Endothelial cell of umbilical vein (primary cell): Measurements from ENCODE around the gene TMEM207. TPM values are rescaled to one million over a fixed set of nuclear protein-coding genes. Genes with fewer than 3 reads are reported as not detected.

ENCODE experiments used
- BruUV-seq: library from RNA; stranded (reverse); fragments of 400-500 nt; replicated peaks from 2 replicates; lab custom pipeline; 2021; lab: Mats Ljungman, UMichigan
- CTCF ChIA-PET: fragments of 300-600, 350-600 bp; sonication (Branson Sonifier 250); formaldehyde crosslinking; loops from one replicate; lab custom pipeline; 2021; ENCODE audit warnings: antibody characterized with exemption, inconsistent platforms; lab: Charles Lee
- POLR2A ChIA-PET: fragments of 300-600, 350-600 bp; sonication (Branson Sonifier 250); formaldehyde crosslinking; loops from one replicate; lab custom pipeline; 2021; ENCODE audit warnings: antibody characterized with exemption, inconsistent platforms; lab: Charles Lee
- DNase-seq: peaks from one replicate; pipeline ENCODE4 v3.0.0-alpha.2; 2011; ENCODE audit warnings: low read depth, low spot score
- FAIRE-seq: peaks from 2 replicates; lab custom pipeline; 2011; peaks lifted over from hg19 to GRCh38; lab: Jason Lieb, UNC
- H2AFZ ChIP-seq: 2 replicates; pipeline ENCODE4 v1.6.0; 2012; ENCODE audit warnings: low read depth, low read length, control low read depth, inconsistent platforms
- H3K27ac ChIP-seq: 2 replicates; pipeline ENCODE4 v1.5.1; 2011; ENCODE audit warnings: low read depth, mild to moderate bottlenecking, control low read depth, low read length, moderate library complexity; ENCODE audit not compliant: insufficient read depth
- H3K27me3 ChIP-seq, 2 experiments: 2 replicates each; pipeline versions ENCODE4 v1.6.0 to v1.6.1; 2011; ENCODE audit warnings: low read length in 2 of 2, mixed read lengths in 1 of 2; ENCODE audit not compliant: control insufficient read depth in 2 of 2, insufficient read depth in 2 of 2
- H3K36me3 ChIP-seq, 2 experiments: 2 replicates in 1 of 2; 3 replicates in 1 of 2; pipeline ENCODE4 v1.5.1; 2011; ENCODE audit warnings: low read length in 2 of 2, mild to moderate bottlenecking in 1 of 2, moderate library complexity in 1 of 2; ENCODE audit not compliant: control insufficient read depth in 2 of 2, insufficient read depth in 2 of 2; ENCODE audit errors: extremely low read depth in 1 of 2
- H3K4me1 ChIP-seq: 3 replicates; pipeline ENCODE4 v1.5.1; 2011; ENCODE audit warnings: mild to moderate bottlenecking, low read length; ENCODE audit not compliant: control insufficient read depth, insufficient read depth; ENCODE audit errors: extremely low read depth
- H3K4me2 ChIP-seq: 2 replicates; pipeline ENCODE4 v1.6.1; 2011; ENCODE audit warnings: low read length, control low read depth, mixed read lengths; ENCODE audit not compliant: insufficient read depth
- H3K4me3 ChIP-seq, 3 experiments: fragments of 200-600 bp in 1 of 3; sonication (generic), shearing (Covaris generic) in 1 of 3; replicated peaks in 1 of 3; 2 replicates each; pipeline ENCODE4 v1.5.1; 2011 to 2016; ENCODE audit warnings: control low read depth in 3 of 3, low read length in 3 of 3, mild to moderate bottlenecking in 2 of 3, inconsistent platforms in 1 of 3, low read depth in 1 of 3, moderate library complexity in 1 of 3; ENCODE audit not compliant: insufficient read depth in 1 of 3
- H3K79me2 ChIP-seq: 2 replicates; pipeline ENCODE4 v1.6.0; 2012; ENCODE audit warnings: low read length, inconsistent platforms; ENCODE audit not compliant: control insufficient read depth, insufficient read depth
- H3K9ac ChIP-seq: replicated peaks from 2 replicates; pipeline ENCODE3; 2011; ENCODE audit warnings: low read length, control low read depth; ENCODE audit not compliant: insufficient read depth; ENCODE audit errors: extremely low read depth
- H3K9me1 ChIP-seq: replicated peaks from 3 replicates; pipeline ENCODE4 v1.6.0; 2011; ENCODE audit warnings: mild to moderate bottlenecking, low read length; ENCODE audit not compliant: control insufficient read depth, insufficient read depth; ENCODE audit errors: extremely low read depth
- H3K9me3 ChIP-seq: replicated peaks from 2 replicates; pipeline ENCODE4 v1.5.1; 2012; ENCODE audit warnings: low read length, inconsistent platforms; ENCODE audit not compliant: control insufficient read depth, insufficient read depth
- H4K20me1 ChIP-seq: replicated peaks from 2 replicates; pipeline ENCODE3; 2011; ENCODE audit warnings: mild to moderate bottlenecking, low read length; ENCODE audit not compliant: control insufficient read depth, insufficient read depth; ENCODE audit errors: extremely low read depth
- CTCF ChIP-seq, 2 donors: IDR thresholded peaks; 1 replicate in 1 of 2; 2 replicates in 1 of 2; pipeline ENCODE4 v1.5.1; 2011; ENCODE audit warnings: low read length in 2 of 2, mild to moderate bottlenecking in 2 of 2, moderate library complexity in 2 of 2, control low read depth in 1 of 2, inconsistent platforms in 1 of 2, low read depth in 1 of 2; ENCODE audit not compliant: insufficient read depth in 1 of 2; ENCODE audit errors: extremely low read depth in 1 of 2
- EZH2 ChIP-seq: IDR thresholded peaks from 2 replicates; pipeline ENCODE4 v1.6.1; 2012; ENCODE audit warnings: borderline replicate concordance, low read depth, mild to moderate bottlenecking, moderate library complexity, low read length, inconsistent platforms; ENCODE audit not compliant: severe bottlenecking
- FOS ChIP-seq: IDR thresholded peaks from 2 replicates; pipeline ENCODE4 v1.6.1; 2011; ENCODE audit warnings: mild to moderate bottlenecking, low read length, moderate library complexity, borderline replicate concordance; ENCODE audit not compliant: insufficient read depth
- GATA2 ChIP-seq: IDR thresholded peaks from 2 replicates; pipeline ENCODE4 v1.7.0; 2011; ENCODE audit warnings: low read depth, mild to moderate bottlenecking, moderate library complexity, mixed read lengths, low read length; ENCODE audit not compliant: insufficient read length, insufficient read depth
- JUN ChIP-seq: IDR thresholded peaks from 2 replicates; pipeline ENCODE4 v1.6.1; 2011; ENCODE audit warnings: borderline replicate concordance, low read depth; ENCODE audit not compliant: insufficient read length, insufficient read depth
- MAX ChIP-seq: IDR thresholded peaks from 2 replicates; pipeline ENCODE4 v1.6.1; 2011; ENCODE audit not compliant: insufficient read depth, insufficient read length
- MYC ChIP-seq: IDR thresholded peaks from one replicate; pipeline ENCODE4 v1.6.1; 2011; ENCODE audit warnings: mild to moderate bottlenecking, low read depth, low read length
- POLR2A ChIP-seq: IDR thresholded peaks from 2 replicates; pipeline ENCODE4 v1.6.1; 2012; ENCODE audit warnings: low read depth, mild to moderate bottlenecking, control low read depth, low read length
- POLR2AphosphoS5 ChIP-seq: IDR thresholded peaks from 2 replicates; pipeline ENCODE4 v1.6.1; 2012; ENCODE audit warnings: low read depth, mild to moderate bottlenecking, control low read depth, low read length, moderate library complexity; ENCODE audit not compliant: insufficient read depth
- dilution Hi-C: fragments of 300-500 bp; cut with MboI; formaldehyde crosslinking; loops from one replicate; pipeline ENCODE4 v1.15.0; 2019; ENCODE audit warnings: low sequenced_read_pairs; ENCODE audit not compliant: extremely low pct_ligation_motif_present
- intact Hi-C: fragments of 100-400 bp; cut with micrococcal nuclease; formaldehyde crosslinking; loops from one replicate; pipeline ENCODE4 v1.10.0; 2022
- polyA plus RNA-seq, 4 experiments: library from polyadenylated mRNA; depleted of rRNA in 3 of 4; stranded (reverse) in 3 of 4; unstranded in 1 of 4; fragments of >200 nt; gene quantifications; 2 replicates each; pipeline versions ENCODE4 v1.2.1 to v1.2.3, GENCODE V29; 2011 to 2012; ENCODE audit warnings: missing spikeins in 1 of 4
- total RNA-seq: library from RNA; stranded (reverse); gene quantifications from 2 replicates; pipeline ENCODE4 v1.2.3, GENCODE V29; 2021

TMEM207 gene
- total and polyA plus RNA-seq, 2 donors (not counting 3 experiments of a cell fraction or from before 2014, with no cell fraction given), result not detected

- Histone ChIP-seq H4K20me1 (no peaks in the 10 kb centered on the region), H3K27ac (no peak overlapping the region), H3K4me1 (no peaks in the 10 kb centered on the region), H3K9me1 (no peaks in the 10 kb centered on the region), H3K79me2 (no peaks in the 10 kb centered on the region), H3K4me2 (no peak overlapping the region), H3K9ac (no peak overlapping the region), H3K4me3 (no peak overlapping the region), H3K9me3 (no peaks in the 10 kb centered on the region), H3K27me3 (peaks cover 22 to 44% of the 10 kb centered on the region in 2 experiments), H3K36me3 (no peaks in the 10 kb centered on the region), H2AFZ (no peak overlapping the region)
- intact Hi-C loops, result no loop called here
- no peak for TF ChIP-seq MYC
- TF ChIP-seq POLR2AphosphoS5, result no peak
- TF ChIP-seq MAX, result no peak
- TF ChIP-seq CTCF (IDR thresholded peaks at IDR 0.05; ENCODE audit: extremely low read depth in 1 of 2, insufficient read depth in 1 of 2, low read depth in 1 of 2, low read length in 2 of 2), result no peak
- no peak for TF ChIP-seq JUN
- TF ChIP-seq GATA2, result no peak
- no peak for TF ChIP-seq EZH2
- no peak for TF ChIP-seq POLR2A
- no peak for TF ChIP-seq FOS
- FAIRE-seq (no peak), DNase-seq (no peak)
- dilution Hi-C loops, result no loop called here
- ChIA-PET POLR2A (no interaction called here), CTCF (interaction anchor here (0.9 to 1.5 kb wide), 3 partner anchors 17 to 200 kb away, joined by 3 to 7 read pairs (median 4); partner anchors contain the start of gene IL1RAP)
- no TSS peak for BruUV-seq
These were observed 47.2 kb upstream of the TMEM207 start for GRCh38 chr3:190496859-190497258.
